Ammon's horn (tissue), 1 donor: ENCODE data around the gene CTBS.
"Not testable (repeated sequence)": the region's sequence is repeated elsewhere in the genome, so short reads cannot be mapped to it uniquely, and the experiment has no call there.

Experiments
- DNase-seq: peaks from one replicate; pipeline ENCODE4 v3.0.0-alpha.2; 2016; ENCODE audit warnings: low spot score

The CTBS gene

DNA sequence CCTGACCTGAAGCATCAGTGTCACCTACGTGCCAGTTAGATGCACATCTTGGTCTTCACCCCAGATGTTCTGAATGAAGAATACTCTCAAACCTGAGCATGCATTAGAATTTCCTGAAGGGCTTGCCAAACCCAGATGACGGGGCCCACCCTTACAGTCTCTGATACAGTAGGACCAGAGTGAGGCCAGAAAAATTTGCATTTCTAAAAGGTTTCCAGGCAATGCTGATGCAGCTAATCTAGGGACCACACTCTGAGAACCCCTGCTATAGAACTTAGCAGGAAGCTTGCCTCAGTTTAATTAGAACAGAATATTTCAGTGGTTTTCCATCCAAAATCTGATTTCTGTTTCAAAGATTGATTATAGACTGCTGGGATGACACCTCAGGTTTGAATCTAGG is 9.9 kb upstream of the CTBS start:
- no peak for DNase-seq

DNA sequence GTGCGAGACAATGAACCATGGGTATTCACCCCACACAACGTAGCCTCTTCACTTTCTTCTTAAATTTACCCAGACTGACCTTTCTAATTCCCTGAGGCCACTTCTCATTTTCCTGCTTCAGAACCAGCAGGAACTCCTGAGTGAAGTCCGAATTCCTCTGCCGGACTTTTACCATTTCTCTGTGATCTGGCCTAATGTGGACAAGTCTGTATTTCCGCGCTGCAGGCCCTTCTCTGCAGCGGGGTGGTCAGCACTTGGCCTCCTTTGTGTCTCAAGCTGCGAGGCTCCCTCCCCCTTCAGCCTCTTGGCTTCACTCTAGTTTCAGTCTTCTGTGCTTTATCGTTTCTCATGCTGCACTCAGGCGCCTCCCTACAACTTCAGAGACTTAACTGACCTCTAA is 9.4 kb upstream of the CTBS start:
- no peak for DNase-seq

GRCh38 chr1:84582802-84583587 is 8.8 kb upstream of the CTBS start:
- DNase-seq = no peak

- DNase-seq = no peak
Observed at GRCh38 chr1:84581648-84582047, 7.4 kb upstream of the CTBS start.

- no peak for DNase-seq
Observed at GRCh38 chr1:84574936-84575335, 696 bp upstream of the CTBS start.

DNA sequence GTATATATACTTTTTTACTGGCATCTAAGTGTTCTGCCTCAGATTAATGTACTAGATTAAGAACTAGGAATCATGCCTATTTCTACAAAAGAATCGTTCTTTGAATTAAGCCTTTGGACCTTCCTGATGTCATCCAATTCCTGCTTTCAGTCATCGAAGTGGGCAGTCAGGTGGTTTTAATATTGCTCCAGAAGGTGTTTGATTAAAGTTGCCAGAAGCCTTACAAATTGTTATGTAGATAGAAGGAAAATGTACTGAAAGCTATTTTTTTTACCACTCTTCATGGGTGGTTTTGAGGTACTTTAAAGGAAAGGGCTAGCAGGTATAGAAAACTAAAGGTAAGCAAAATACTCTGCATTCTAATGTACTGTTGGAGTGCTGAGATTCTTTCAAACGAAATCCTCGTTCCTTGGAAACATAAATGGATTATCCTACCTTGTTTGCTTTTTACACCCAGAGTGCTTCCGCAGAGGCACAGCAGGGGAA is 716 bp downstream of the CTBS start:
- DNase-seq = no peak

GRCh38 chr1:84571150-84571535 is 3.1 kb downstream of the CTBS start:
- DNase-seq = no peak

DNA sequence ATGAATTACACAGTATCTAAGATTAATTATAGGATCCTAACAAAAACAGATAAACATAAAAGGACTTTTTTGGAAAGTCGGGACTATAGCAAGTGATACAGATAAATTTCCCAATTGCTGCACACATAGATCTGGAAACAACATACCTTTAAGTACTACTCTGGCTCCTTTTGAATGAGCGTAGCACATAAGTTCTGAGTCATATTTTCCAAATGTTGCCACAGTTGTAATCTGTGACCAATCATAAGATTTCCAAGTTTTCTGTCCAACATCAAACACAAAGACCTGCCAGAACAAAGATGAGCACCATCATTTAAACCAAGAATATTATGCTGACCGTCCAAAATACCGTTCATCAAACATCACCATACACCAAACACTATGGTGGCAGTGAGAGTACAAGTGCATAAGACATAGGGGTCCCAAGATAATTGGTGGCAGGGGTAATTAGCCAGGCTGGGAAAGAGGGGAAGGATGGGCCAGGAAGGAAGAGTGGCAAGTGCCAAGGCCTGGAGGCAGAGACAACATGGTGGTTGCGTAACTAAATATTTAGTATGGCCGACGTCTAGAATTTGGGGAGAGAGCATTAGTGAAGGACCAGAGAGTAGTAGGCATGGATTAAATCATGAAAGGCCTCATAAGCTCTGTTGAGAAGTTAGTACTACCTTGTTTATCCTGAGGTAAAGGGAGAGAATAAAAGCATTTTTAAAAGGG is 3.6 kb downstream of the CTBS start:
- DNase-seq = no peak

- no peak for DNase-seq
Observed at GRCh38 chr1:84569216-84569615, 5.0 kb downstream of the CTBS start.

DNA sequence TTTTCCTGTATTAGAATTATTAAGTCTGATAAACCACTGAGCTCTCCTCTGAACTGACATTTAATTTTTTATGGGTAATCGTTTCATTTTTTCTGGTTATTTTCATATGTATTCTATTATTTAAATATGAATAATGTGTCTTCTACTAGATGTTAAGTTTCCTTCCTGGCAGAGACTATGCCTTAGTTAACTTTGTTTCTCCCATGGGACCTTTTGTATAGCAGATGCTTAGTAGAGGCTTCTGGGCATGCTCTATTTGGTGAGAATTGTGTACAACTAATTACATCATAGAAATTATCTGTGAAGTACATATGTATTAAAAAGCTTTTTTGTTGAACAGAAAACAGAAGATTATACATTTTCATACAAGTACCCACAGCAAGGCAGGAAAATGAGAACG is 23.4 kb downstream of the CTBS start:
- no peak for DNase-seq

DNA sequence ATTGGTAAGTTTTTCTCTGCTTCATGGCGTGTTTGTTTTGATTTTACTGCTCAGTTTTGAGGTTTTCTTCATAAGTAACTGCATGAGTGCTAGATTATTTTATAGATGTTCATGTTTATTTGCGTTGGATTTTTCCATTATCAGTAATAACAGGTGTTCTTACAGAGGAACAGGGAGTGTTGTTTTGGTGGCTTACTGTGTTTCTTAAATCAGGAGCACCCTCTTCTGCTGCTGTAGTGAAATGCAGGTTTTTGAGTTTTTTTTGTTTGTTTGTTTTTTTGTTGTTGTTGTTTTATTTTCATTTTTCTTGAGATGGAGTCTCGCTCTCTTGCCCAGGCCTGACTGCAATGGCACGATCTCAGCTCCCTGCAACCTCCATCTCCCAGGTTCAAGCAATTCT is 32.6 kb downstream of the CTBS start:
- DNase-seq = peak; percentile 4

DNA sequence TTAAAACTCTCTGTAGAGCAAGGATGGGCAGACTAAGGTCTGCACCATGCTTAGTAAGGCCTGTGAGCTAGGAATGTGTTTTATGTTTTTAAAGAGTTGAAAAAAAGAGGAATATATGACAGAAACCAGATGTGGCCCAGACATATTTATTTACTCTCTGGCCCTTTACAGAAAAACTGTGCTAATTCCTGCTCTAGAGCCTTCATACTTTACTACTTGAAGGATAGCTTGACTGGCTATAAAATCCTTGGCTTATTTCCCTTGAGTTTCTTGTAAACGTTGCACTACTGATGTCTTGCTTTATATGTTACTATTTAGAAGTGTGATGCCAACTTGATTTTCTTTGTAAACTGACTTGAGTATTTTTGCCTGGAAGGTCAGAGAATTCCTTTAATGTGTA is 33.5 kb downstream of the CTBS start:
- no peak for DNase-seq

DNA sequence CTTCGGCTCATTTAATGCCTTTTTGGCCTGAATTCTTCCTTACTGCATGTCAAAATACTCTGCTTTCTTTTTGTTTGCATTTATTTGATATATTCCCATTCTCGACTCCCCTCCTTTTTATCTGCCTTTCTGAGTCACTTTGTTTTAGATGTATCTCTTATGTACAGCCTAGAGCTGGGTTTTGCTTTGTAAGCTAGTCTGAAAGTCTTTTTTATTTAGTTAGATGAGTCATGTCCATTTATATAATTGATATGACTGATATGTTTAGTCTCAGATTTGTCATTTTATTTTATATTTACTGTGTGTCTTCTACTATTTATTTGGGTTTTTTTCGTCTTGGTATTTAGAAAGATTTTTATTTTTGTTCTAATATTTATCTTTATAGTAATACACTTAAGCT is 34.3 kb downstream of the CTBS start:
- DNase-seq = no peak

DNA sequence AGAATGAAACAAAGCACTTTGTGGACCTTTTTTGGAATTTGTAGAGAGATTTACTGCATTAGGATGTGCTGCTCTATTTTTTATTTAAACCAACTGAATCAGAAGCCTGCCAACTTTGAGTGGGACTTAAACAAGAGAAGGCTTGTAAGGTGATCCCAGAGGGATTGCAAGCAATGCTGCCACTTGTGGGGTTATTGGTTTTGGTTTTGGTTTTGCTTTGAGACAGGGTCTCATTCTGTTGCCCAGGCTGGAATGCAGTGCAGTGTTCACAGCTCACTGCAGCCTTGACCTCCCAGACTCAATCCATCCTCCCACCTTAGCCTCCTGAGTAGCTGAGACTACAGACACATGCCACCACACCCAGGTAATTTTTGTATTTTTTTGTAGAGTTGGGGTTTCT is 35.6 kb downstream of the CTBS start:
- DNase-seq = no peak

DNA sequence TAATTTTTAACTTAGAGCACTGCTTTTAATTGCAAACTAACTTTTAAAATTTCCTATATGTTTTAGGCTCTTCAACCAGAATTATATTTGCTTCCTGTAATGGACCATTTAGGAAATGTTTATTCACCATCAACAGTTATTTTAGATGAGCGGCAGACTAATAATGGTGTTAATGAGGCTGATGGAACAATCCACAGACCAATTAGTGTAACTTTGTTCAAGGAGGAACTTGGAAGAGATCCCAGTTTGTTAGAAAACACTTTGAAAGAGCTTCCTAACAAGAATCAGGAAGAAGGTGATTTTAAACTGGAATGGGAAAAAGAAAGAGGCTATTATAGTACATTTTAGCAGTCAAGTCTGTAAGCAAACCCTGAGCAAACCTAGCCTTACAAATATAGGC is 48.5 kb downstream of the CTBS start:
- peak; percentile 51 for DNase-seq

DNA sequence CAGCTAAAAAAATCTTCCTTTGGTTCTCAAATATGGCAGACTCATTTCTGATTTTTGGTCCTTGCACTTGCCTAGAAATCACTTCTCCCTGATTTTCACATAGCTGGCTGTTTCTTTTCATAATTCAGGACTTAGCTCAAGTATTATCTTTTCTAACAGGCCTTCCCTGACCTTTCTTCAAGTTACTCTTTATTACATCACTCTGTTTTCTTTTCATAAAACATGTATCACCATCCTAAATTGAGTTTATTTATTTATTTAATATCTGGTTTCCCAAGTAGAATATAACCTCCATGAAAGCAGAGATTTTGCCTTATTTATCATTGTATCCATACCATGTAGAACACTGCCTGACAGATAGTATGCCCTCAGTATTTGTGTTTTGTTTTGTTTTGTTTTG is 49.6 kb downstream of the CTBS start:
- DNase-seq = no peak

GRCh38 chr1:84510668-84511067 is 63.6 kb downstream of the CTBS start:
- DNase-seq = no peak

GRCh38 chr1:84510165-84510564 is 64.1 kb downstream of the CTBS start:
- DNase-seq = no peak

- no peak for DNase-seq
Observed at GRCh38 chr1:84509029-84509428, 65.2 kb downstream of the CTBS start.

- DNase-seq = no peak
Observed at GRCh38 chr1:84508510-84508909, 65.7 kb downstream of the CTBS start.

GRCh38 chr1:84507887-84508286 is 66.4 kb downstream of the CTBS start:
- not testable (repeated sequence) for DNase-seq

DNA sequence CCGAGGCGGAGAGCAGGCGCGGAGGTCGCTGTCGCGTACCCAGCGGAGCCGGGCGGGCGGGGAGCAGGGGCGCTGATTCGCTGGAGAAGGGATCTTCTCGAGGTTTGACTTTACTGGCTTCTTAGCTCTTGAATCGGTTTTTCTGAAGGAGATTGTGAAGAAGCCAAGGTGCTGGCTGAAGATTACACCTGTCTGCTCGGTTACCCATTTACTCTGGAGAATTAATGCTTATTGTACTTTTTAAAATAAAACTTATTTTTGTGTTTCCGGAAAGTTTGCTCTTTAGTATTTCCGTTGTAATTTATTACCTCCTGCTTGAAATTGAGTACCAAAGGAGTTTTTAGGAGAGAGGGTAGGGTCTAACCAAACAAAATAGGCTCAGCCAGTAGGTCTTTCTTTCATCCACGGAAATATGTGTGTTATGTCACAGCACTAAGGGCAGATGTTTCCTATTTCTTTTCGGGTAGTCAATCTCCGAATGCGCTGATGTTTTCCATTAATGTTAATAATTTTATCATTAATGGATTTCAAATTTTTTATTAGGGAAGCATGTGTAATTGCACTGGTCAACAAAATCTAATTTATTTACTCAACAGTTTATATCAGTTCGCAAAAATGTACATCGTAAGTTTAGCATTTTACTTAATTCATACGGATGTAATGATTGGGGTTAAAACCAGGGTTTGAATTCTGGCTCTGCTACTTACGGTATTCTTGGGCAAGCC is 67.3 kb downstream of the CTBS start:
- DNase-seq = no peak
